ENCODE results near the gene PEX7.

DNA sequence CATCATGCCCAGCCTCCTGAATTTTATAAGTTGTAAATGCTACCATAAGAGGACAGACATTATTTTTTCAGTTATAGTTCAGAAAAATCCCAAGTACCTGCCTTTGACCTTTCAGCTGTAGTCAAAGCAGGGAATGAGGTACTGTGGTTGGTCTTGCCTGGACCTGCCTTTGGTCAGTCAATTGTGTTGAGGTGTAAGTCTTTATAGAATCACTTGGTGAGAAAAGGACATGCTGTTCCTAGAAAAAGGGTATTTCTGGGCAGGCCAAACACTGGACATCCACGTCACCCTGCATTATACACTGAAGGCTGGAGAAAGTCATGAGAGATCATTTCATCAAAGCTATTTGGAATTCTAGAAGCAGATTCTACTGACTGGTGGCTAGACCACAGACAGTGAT is 40.3 kb downstream of the PEX7 start:
- TF ChIP-seq, protein P1, sequence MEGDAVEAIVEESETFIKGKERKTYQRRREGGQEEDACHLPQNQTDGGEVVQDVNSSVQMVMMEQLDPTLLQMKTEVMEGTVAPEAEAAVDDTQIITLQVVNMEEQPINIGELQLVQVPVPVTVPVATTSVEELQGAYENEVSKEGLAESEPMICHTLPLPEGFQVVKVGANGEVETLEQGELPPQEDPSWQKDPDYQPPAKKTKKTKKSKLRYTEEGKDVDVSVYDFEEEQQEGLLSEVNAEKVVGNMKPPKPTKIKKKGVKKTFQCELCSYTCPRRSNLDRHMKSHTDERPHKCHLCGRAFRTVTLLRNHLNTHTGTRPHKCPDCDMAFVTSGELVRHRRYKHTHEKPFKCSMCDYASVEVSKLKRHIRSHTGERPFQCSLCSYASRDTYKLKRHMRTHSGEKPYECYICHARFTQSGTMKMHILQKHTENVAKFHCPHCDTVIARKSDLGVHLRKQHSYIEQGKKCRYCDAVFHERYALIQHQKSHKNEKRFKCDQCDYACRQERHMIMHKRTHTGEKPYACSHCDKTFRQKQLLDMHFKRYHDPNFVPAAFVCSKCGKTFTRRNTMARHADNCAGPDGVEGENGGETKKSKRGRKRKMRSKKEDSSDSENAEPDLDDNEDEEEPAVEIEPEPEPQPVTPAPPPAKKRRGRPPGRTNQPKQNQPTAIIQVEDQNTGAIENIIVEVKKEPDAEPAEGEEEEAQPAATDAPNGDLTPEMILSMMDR (conservative IDR thresholded peaks at IDR 0.05 in 1 of 2, IDR thresholded peaks at IDR 0.05 in 1 of 2; ENCODE audit: extremely low read depth in 1 of 2, insufficient read depth in 1 of 2, low read depth in 1 of 2, low read length in 2 of 2), result no peak
- no peak for TF ChIP-seq EZH2 (IDR thresholded peaks at IDR 0.05; ENCODE audit: borderline replicate concordance, low read length)

Measured in mammary epithelial cell (primary cell).